Erythroblast (primary cell): ENCODE data around the gene CFAP99.

Experiments used
- GATA1 ChIP-seq: IDR thresholded peaks from 2 replicates; pipeline ENCODE4 v1.6.1; 2011; ENCODE audit warnings: low read depth, mild to moderate bottlenecking, control low read depth, low read length, moderate library complexity
- POLR2A ChIP-seq: IDR thresholded peaks from 2 replicates; pipeline ENCODE4 v1.6.1; 2011; ENCODE audit warnings: mild to moderate bottlenecking, low read length

DNA sequence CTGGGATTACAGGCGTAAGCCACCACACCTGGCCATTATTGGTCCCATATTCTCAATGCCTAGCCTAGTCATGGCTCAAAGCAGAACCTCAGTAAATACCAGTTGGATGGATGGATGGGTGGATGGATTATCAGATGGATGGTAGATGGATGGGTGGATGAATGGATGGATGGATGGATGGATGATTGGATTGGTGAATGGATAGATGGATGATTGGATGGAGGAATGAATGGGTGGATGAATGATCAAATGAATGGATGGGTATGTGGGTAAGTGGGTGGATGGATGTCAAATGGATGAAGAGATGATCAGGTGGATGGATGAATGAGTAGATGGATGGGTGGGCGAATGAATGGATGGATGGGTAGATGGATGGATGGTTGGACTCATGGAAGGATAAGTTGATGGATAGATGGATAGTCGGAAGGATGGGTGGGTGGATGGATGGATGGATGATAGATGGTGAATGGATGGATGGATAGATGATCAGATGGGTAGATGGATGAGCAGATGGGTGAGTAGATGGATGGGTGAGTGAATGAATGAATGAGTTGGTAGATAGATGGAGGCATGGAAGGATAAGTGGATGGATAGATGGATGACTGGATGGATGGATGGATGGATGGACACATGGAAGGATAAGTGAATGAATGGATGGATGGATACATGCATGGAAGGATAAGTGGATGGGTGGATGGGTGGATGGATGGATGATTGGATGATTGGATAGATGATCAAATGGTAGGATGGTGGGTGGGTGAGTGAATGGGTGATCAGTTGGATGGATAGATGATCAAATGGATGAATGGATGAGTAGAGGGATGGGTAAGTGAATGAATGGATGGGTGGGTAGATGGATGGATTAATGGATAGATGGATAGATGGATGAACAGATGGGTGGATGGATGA is 28.2 kb downstream of the CFAP99 start:
- TF ChIP-seq POLR2A (no peak), GATA1 (no peak)
